ENCODE results near the gene RNF212B.

The RNF212B gene

DNA sequence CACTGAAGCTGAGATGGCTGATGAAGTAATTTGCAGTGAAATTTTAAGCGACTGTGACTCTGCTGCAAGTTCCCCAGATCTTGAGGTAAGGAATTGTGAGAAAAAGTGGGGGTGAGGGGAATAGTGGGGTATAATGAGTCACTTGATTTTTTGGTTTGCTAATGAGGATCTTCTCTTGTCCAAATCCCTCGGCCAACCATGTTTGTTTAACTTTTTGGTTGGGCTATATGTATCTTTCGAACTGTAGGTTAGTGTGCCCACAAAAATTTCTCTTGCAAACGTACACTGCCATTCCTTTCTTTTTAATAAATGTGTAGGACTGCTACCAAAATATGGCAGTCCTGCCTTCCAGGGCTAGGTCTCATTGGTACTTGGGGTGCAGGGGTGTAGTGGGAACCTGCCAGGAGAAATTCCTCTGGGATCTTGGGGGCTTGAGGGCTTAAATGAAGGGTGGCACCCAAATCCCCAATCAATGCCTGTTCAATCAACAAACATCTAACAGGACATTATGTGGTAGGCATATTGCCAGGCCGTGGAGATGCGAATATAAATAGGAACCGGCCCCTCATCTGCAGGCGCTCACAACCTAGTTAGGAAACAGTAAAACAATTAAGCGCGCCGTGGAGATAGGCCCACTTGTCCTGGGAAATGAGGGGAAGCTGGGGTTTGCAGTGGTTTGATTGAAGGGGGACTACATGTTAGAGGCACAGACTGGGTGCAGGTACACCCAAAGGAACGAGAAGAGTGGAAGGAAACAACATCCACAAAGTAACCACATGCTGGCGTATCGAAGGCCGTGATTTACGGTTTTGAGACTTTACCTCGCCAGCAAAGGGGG lies 82.2 kb downstream of the RNF212B start:
- no peak for DNase-seq (ENCODE audit: low spot score)
- FAIRE-seq = no peak

DNA sequence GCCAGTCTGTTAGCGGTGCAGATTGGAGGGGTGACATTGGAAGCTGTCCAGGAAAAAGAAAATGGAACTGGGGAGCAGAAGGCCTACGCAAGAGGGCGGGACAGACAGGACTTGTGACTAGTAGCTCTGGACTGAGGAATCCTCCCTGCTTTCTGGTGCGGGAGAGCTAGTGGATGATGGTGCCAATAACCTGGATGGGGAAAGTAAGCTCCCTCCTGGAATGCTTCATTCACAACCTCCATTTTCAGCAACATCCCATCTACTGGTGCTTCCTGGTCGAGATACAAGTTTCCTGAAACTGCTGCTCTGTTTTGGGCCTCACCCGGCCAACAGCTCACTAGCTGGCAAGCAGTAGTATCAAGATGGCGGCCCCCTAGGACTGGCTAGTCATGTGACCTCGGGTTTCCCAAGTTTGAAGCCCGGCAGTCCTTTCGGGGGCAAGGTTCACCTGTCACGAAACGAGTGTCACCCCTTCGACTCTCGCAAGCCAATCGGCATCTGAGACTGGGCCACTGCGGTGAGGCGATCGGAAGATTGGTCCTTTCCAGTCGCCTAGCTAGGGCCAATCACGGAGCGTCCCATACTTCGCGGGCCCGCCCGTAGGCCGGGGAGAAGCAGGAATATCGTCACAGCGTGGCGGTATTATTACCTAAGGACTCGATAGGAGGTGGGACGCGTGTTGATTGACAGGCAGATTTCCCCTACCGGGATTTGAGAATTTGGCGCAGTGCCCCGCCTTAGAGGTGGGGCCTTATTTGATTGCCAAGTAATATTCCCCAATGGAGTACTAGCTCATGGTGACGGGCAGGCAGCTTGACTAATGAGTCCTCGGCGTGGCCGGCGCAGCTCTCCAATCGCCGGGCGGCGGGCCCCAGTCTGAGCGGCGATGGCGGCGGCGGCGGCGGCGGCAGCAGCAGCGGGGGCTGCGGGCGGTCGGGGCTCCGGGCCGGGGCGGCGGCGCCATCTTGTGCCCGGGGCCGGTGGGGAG lies 83.1 kb downstream of the RNF212B start, which contains the start of gene PABPN1:
PABPN1 (plus strand) TSS at position 874 of the 988 bp plus-strand sequence; CDS start at position 887, 13 bp downstream.
- FAIRE-seq (peak; percentile 74), DNase-seq (ENCODE audit: low spot score) (peak; percentile 97)

- DNase-seq (ENCODE audit: low spot score) (peak; percentile 22), FAIRE-seq (no peak)
Observed at GRCh38 chr14:23321572-23322547, 84.1 kb downstream of the RNF212B start.

All from RCC 7860 (cell line).